NCI-H128 (cell line): Measurements from ENCODE around the gene TUBGCP2.

ENCODE experiments used
- DNase-seq: peaks from one replicate; lab custom pipeline; 2025; ENCODE audit not compliant: unreplicated experiment; lab: John Stamatoyannopoulos, UW

Gene TUBGCP2

GRCh38 chr10:133281084-133281483 lies 27.6 kb downstream of the TUBGCP2 start:
- DNase-seq = no peak

- no peak for DNase-seq
These were observed 28.1 kb downstream of the TUBGCP2 start for GRCh38 chr10:133280391-133281059.

GRCh38 chr10:133279326-133280226 lies 29.1 kb downstream of the TUBGCP2 start:
- no peak for DNase-seq

GRCh38 chr10:133278577-133279265 lies 30.0 kb downstream of the TUBGCP2 start:
- no peak for DNase-seq

GRCh38 chr10:133277993-133278576 lies 30.6 kb downstream of the TUBGCP2 start:
- no peak for DNase-seq

- no peak for DNase-seq
These were observed 31.2 kb downstream of the TUBGCP2 start for GRCh38 chr10:133277277-133277992.

- no peak for DNase-seq
These were observed 32.1 kb downstream of the TUBGCP2 start, which contains the start of gene ADAM8 for GRCh38 chr10:133276435-133277201. ADAM8 (minus strand) TSS chr10:133276868; CDS start chr10:133276817, 51 bp downstream.

- DNase-seq = no peak
These were observed 32.6 kb downstream of the TUBGCP2 start for GRCh38 chr10:133276100-133276434.

GRCh38 chr10:133275684-133276092 lies 33.0 kb downstream of the TUBGCP2 start:
- DNase-seq = no peak

GRCh38 chr10:133274751-133275683 lies 33.7 kb downstream of the TUBGCP2 start:
- no peak for DNase-seq

- DNase-seq = no peak
These were observed 35.0 kb downstream of the TUBGCP2 start for GRCh38 chr10:133273534-133274143.

- DNase-seq = no peak
These were observed 35.7 kb downstream of the TUBGCP2 start for GRCh38 chr10:133272964-133273420.

- DNase-seq = no peak
These were observed 36.2 kb downstream of the TUBGCP2 start for GRCh38 chr10:133272301-133272963.

- no peak for DNase-seq
These were observed 37.0 kb downstream of the TUBGCP2 start for GRCh38 chr10:133271521-133272300.

- no peak for DNase-seq
These were observed 37.8 kb downstream of the TUBGCP2 start for GRCh38 chr10:133270773-133271297.

- DNase-seq = no peak
These were observed 38.5 kb downstream of the TUBGCP2 start for GRCh38 chr10:133270204-133270603.

- DNase-seq = no peak
These were observed 39.3 kb downstream of the TUBGCP2 start for GRCh38 chr10:133269367-133269766.
